ENCODE results near the gene CRHR2. TPM values are rescaled to one million over a fixed set of nuclear protein-coding genes. Genes with fewer than 3 reads are reported as not detected.

The CRHR2 gene
- total RNA-seq, 1 donor from 2014 or later: not detected

DNA sequence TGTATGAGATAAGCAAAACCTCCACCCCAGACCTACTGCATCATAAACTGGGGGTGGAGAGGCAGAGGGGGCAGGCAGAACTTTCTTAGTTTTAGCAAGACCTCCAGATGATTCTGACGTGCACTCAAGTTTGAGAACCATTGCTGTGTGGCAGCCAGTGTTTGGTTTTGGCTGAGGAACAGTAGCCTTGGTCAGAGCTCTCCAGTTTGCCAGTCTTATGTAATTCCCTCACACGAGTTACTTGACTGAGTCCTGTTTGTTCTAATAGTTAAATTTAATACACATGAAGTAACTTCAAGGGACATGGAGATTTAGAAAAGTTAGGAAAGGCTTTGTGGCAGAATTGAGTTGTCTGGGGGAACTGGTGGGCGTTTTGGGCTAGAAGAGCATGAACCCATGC, 49.0 kb downstream of the CRHR2 start:
- no peak for DNase-seq (ENCODE audit: low read depth, low spot score)

DNA sequence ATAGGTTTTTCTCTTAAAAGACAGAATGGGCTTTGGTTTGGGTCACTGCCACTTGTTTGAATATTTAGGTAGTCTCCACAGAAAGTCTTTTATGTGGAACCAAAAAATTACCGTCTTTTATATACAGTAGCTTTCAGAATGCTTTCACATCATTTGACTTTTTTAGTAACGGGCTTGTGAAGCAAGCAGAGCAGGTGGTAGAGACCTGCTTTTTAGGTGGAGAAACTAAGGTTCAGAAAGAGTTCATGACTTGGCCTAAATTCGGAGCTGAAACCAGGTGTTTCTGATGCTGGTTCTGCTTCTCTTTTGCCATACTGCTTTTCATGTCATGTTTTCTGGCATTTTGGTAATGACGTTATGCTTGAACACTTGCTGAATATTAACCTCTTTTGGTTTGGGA, 51.3 kb downstream of the CRHR2 start:
- no peak for DNase-seq (ENCODE audit: low read depth, low spot score)

DNA sequence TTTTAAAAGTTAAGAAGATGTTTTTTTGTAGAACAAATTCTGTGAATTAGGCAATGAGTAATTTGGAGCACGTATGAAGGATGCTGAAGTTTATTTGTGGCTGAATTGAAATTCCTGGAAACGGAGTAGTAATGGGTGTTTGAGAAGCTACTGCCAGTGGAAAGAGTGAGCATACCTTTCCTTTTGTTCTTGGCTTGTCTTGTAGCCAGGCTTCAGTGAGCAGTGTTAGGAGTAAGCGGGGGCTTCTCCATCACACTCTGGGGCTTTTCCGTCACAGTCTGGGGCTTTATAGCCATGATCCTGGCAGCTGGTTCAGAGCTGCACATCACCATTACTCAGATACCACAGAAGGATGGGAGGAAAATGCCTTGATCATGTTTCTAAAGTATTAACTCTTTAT, 55.2 kb downstream of the CRHR2 start:
- no peak for DNase-seq (ENCODE audit: low read depth, low spot score)

DNA sequence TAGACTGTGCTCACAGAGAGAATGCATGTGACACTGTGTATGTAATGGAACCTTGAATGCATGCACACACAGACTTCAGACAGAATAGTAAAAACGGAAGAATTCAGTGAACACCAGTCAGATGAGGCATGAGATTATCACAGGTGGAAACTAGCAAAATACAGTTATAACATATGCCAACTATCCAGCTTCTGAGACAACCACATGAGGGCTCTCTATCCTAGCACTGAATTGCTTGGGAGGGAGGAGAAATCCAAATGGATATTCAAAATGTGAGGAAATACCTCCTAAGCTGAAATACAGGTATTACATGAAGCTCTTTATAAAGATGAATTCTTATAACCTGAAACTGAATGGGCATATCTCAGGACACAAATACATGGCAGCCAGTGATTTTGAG, 57.0 kb downstream of the CRHR2 start:
- no peak for DNase-seq (ENCODE audit: low read depth, low spot score)

DNA sequence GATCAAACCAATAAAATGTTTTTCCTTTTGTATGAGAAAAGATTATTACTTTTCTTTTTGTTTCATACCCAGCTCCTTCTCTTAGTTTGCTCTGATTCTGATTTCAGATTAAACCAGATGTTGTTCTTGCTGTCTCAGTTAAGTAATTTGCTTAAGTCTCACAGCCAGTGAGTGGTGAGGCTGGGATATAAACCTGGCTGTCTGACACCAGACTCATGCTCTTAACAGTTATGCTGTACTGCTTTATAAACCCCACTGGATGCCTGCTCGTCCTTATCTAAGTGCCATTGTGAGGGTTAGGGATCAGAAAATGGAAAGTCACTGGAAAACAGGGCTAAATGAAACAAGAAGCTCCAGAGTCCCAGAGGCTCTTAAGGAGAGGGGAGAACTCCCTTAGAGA, 63.3 kb downstream of the CRHR2 start:
- no peak for DNase-seq (ENCODE audit: low read depth, low spot score)

DNA sequence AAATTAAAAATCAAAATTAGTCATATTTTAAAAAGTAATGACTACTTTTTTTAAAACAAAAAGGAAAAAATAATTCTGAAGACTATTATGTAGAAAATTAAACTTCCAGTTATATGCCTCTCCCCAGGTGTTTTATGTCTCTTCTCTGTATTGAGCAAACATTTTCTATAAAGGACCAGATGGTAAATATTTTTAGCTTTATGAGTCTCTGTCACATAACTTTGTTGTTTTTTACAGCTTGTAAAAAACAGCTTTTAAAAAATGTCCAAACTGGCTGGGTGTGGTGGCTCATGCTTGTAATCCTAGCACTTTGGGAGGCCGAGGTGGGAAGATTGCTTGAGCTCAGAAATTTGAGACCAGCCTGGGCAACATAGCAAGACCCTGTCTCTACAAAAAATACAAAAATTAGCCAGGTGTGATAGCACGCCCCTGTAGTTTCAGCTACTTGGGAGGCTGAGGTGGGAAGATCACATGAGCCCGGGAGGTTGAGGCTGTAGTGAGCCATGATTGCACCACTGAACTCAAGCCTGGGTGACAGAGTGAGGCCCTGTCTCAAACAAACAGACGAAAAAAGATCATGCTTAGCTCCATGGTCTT, 64.1 kb downstream of the CRHR2 start:
- DNase-seq (ENCODE audit: low read depth, low spot score): no peak

DNA sequence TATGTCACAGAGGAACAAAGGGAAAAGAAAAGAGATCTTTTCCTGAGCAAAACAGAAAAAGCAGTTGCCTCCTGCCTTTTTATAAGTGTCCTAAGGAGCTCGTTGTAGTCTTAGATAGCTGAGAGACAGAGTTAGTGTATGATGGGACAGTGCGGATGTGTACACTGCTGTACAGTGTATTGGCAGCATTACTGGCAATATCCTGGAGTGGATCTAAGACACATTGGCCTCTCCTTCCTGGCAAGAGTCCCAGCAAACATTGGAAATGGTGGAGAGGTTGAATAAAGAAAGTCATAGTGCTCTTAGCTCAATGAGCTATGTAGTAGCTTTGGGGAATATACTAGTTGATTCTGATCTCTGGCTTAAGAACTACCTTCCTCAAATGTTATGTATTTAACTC, 64.9 kb downstream of the CRHR2 start:
- DNase-seq (ENCODE audit: low read depth, low spot score): no peak

DNA sequence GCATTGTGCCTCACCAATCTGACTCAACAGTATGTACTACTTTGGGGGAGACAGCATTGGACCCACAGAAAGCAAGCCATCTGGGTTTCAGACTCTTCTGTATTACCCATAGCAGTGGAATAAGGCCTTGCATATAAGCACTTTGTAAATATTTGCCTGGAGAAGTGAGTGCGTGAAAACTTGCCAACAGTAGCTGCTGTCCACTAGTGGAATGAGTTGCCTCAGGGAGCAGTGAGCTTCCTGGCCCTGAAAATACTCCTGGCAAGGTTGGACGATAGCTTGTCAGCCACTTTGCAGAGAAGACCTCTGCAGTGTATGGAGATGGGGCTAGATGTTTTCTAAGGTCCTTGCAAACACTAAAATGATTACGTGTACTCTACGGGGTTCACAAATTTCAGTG, 65.9 kb downstream of the CRHR2 start:
- DNase-seq (ENCODE audit: low read depth, low spot score): no peak

DNA sequence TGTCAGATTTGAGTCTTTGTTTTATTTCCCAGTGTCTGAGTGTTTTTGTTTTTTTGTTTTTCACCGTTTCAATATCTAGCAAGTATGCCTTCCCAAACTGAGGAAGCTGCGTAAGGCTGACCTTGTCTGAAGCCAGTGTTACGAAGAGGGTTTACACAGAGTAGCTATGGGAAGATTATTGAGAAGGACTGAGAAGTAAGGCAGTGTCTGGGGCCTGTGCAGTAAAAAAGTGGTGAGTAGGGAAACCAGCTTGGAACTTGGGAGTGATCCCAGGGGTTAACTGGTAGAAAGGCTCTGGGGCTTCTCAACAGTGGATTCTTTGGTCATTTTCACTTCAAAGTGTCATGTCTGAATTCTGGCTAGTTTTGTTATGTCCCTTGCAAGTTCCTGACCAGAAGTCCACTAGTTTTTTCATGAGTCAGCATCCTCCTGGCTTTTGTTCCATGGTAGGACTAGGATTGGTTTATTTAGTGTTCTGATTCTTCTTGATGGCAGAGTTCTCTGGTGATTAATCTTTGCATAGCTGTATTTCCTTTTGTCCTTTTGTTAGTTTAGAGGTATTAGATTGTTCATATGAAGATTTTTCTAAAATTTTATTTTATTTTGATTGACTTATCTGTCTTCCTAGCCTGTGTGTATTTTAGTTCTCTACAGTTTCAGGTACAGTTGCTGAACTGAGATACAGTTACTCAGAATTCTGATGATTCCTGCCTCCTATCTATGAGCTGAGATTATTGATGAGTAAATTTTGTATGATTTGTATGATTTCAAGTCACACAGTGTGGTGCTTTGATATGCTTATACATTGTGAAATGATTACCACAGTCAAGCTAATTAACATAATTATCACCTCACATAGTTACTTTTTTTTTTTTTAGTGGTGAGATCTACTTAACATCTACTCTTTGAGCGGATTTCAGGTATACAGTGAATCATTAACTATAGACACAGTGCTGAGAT, 68.6 kb downstream of the CRHR2 start:
- no peak for DNase-seq (ENCODE audit: low read depth, low spot score)

DNA sequence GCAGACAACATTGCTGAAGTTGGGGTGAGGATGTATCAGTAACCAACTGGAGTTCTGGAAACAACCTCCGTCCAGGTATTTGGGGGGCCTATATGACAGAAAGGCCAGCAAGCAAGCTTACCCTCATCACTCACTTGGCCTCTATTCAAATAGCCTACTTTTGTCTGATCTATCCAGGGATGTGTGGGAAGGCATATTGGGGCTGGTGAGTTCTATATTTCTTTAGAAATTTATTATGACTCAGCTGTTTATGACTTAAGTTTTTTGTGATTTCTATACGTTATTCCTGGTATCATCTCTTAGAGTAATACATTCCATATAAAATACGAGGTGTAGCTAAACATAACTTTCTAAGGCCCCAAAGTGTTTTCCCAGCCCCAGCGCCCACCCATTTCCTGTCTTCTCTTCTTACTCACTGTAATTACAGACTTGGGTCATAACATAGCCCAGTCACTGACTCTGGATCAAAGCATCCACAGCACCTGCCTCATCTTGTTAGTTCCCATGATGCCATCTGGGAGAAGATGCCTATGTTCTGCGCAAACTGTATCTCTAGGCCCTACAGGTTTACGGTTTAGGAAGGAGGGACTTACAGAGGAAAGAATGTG, 69.5 kb downstream of the CRHR2 start:
- DNase-seq (ENCODE audit: low read depth, low spot score): no peak

DNA sequence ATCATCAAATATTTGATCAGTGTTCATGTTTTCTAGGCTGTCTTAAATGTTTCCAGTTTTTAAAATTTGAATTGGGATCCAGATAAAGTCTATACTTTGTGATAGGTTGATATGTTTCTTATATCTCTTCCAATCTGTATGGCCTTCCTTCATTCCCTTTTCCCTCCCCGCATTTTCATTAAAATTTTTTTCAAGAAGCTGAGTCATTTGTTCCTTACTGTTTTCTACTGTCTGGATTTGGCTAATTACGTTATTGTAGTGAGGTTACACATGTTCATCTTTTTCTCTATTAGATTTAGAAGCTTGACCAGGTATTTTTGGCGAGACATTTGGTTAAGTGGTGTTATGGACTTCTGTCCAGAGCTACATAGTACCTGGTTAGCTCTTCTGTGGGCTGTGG, 76.4 kb downstream of the CRHR2 start:
- no peak for DNase-seq (ENCODE audit: low read depth, low spot score)

DNA sequence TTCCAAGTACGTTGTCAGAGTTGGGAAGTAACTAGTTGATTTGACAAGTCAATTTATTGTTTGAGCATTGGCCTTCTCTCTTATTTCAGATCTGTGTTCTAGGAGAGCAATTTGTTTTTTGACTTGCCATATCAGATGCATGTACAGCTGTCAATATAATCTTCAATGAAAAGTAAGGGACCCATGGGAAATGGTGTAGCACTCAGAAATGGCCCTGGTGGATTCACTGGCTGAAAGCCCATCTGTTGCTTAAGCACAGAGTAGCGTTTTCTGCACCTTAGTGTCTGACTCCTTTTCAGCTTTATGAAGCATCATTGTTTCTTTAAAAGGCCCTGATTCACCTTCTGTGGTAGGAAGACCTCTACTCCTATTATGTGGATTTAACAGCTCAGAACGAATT, 77.4 kb downstream of the CRHR2 start:
- no peak for DNase-seq (ENCODE audit: low read depth, low spot score)

Other genes starting within 250 kb of the CRHR2 start
- 14.6 and 16.6 TPM in 2 replicates for gene NOD1, start 203.7 kb downstream of the CRHR2 start, total RNA-seq
- 37.2 and 48.9 TPM in 2 replicates for gene GGCT, start 177.6 kb downstream of the CRHR2 start, total RNA-seq
- gene GARS1, start 87.6 kb downstream of the CRHR2 start, total RNA-seq: 120 and 159 TPM in 2 replicates
- not detected in 2 replicates for gene INMT, start 69.7 kb upstream of the CRHR2 start, total RNA-seq
- gene MINDY4, start 89.0 kb upstream of the CRHR2 start, total RNA-seq: 2.2 and 3.2 TPM in 2 replicates
- gene AQP1, start 229.4 kb upstream of the CRHR2 start, total RNA-seq: 3.4 and 6.4 TPM in 2 replicates